GM19324 (cell line): ENCODE data around the gene UBE2Q1.

Experiments used
- ATAC-seq: cut with Tn5 transposase; IDR thresholded peaks from one replicate; pipeline ENCODE4 v1.9.1; 2021; ENCODE audit warnings: mild to moderate bottlenecking, moderate library complexity; ENCODE audit not compliant: unreplicated experiment, low FRiP score

Gene UBE2Q1

GRCh38 chr1:154519591-154519991 is 38.9 kb downstream of the UBE2Q1 start:
- ATAC-seq, result no peak

GRCh38 chr1:154517661-154518060 is 40.8 kb downstream of the UBE2Q1 start:
- no peak for ATAC-seq

GRCh38 chr1:154514066-154514553 is 44.4 kb downstream of the UBE2Q1 start:
- ATAC-seq, result no peak

- ATAC-seq, result no peak
Observed at GRCh38 chr1:154512760-154513159, 45.7 kb downstream of the UBE2Q1 start.

- no peak for ATAC-seq
Observed at GRCh38 chr1:154503898-154504297, 54.6 kb downstream of the UBE2Q1 start.

GRCh38 chr1:154502744-154503115 is 55.7 kb downstream of the UBE2Q1 start:
- no peak for ATAC-seq

GRCh38 chr1:154502066-154502743 is 56.3 kb downstream of the UBE2Q1 start, which contains the start of the genes SHE and TDRD10:
Gene SHE, minus strand, starts transcription at chr1:154502412. Its CDS starts 386 bp downstream, at chr1:154502026.
Gene TDRD10, plus strand, starts transcription at chr1:154502219. Its CDS starts 4,685 bp downstream, at chr1:154506904.
- no peak for ATAC-seq

- no peak for ATAC-seq
Observed at GRCh38 chr1:154501423-154502065, 56.9 kb downstream of the UBE2Q1 start.

GRCh38 chr1:154500533-154500932 is 57.9 kb downstream of the UBE2Q1 start:
- ATAC-seq, result no peak

- no peak for ATAC-seq
Observed at GRCh38 chr1:154499446-154499845, 59.0 kb downstream of the UBE2Q1 start.
